LNCaP clone FGC (cell line): Measurements from ENCODE around the gene TMEM126A.
"Not testable (repeated sequence)": the region's sequence is repeated elsewhere in the genome, so short reads cannot be mapped to it uniquely, and the experiment has no call there.

Source experiments
- DNase-seq: peaks from one replicate; pipeline ENCODE4 v3.0.0-alpha.2; 2011; ENCODE audit warnings: low read depth
- H3K4me3 ChIP-seq: 2 replicates; pipeline ENCODE4 v1.5.1; 2011; ENCODE audit warnings: mild to moderate bottlenecking, low read depth, low read length, control low read depth
- CTCF ChIP-seq: IDR thresholded peaks from 2 replicates; pipeline ENCODE4 v1.5.1; 2012; ENCODE audit warnings: mild to moderate bottlenecking; ENCODE audit not compliant: control insufficient read depth, insufficient read depth; ENCODE audit errors: extremely low read depth

Gene TMEM126A

GRCh38 chr11:85643191-85643614 is 4.6 kb upstream of the TMEM126A start:
- no peak for TF ChIP-seq CTCF
- no peak for DNase-seq
- H3K4me3 ChIP-seq, result no peak overlapping the region

- TF ChIP-seq CTCF, result no peak
- no peak for DNase-seq
- peak overlapping the region; percentile 68 for H3K4me3 ChIP-seq
Observed at GRCh38 chr11:85647078-85647477, 689 bp upstream of the TMEM126A start.

- no peak for DNase-seq
- H3K4me3 ChIP-seq, result no peak overlapping the region
- TF ChIP-seq CTCF, result no peak
Observed at GRCh38 chr11:85651118-85651517, 3.4 kb downstream of the TMEM126A start.

- TF ChIP-seq CTCF, result no peak
- H3K4me3 ChIP-seq, result no peak overlapping the region
- no peak for DNase-seq
Observed at GRCh38 chr11:85652786-85653447, 5.2 kb downstream of the TMEM126A start.

GRCh38 chr11:85654343-85654742 is 6.6 kb downstream of the TMEM126A start:
- H3K4me3 ChIP-seq, DNase-seq: not testable (repeated sequence)

- H3K4me3 ChIP-seq, result no peak overlapping the region
- no peak for DNase-seq
- no peak for TF ChIP-seq CTCF
Observed at GRCh38 chr11:85656777-85657176, 9.0 kb downstream of the TMEM126A start.

GRCh38 chr11:85658180-85658579 is 10.4 kb downstream of the TMEM126A start:
- no peak for TF ChIP-seq CTCF
- H3K4me3 ChIP-seq, result no peak overlapping the region
- no peak for DNase-seq
